Measurements from ENCODE around the gene SLC9A3.

Gene SLC9A3

GRCh38 chr5:439181-439580 is 85.1 kb downstream of the SLC9A3 start:
- TF ChIP-seq GATA2 (IDR thresholded peaks at IDR 0.05; ENCODE audit: low read depth, low read length), result no peak
- TF ChIP-seq GATA3 (IDR thresholded peaks at IDR 0.05; ENCODE audit: low read depth, low read length), result no peak

GRCh38 chr5:438481-438981 is 85.7 kb downstream of the SLC9A3 start:
- no peak for TF ChIP-seq GATA2 (IDR thresholded peaks at IDR 0.05; ENCODE audit: low read depth, low read length)
- no peak for TF ChIP-seq GATA3 (IDR thresholded peaks at IDR 0.05; ENCODE audit: low read depth, low read length)

GRCh38 chr5:437281-437771 is 86.9 kb downstream of the SLC9A3 start:
- TF ChIP-seq GATA2 (IDR thresholded peaks at IDR 0.05; ENCODE audit: low read depth, low read length) (no peak), GATA3 (IDR thresholded peaks at IDR 0.05; ENCODE audit: low read depth, low read length) (no peak)

- TF ChIP-seq GATA2 (IDR thresholded peaks at IDR 0.05; ENCODE audit: low read depth, low read length) (no peak), GATA3 (IDR thresholded peaks at IDR 0.05; ENCODE audit: low read depth, low read length) (no peak)
These were observed 87.6 kb downstream of the SLC9A3 start for GRCh38 chr5:436641-436975.

- TF ChIP-seq GATA2 (IDR thresholded peaks at IDR 0.05; ENCODE audit: low read depth, low read length), result no peak
- no peak for TF ChIP-seq GATA3 (IDR thresholded peaks at IDR 0.05; ENCODE audit: low read depth, low read length)
These were observed 88.1 kb downstream of the SLC9A3 start for GRCh38 chr5:435961-436640.

GRCh38 chr5:435156-435790 is 89.0 kb downstream of the SLC9A3 start:
- TF ChIP-seq GATA2 (IDR thresholded peaks at IDR 0.05; ENCODE audit: low read depth, low read length) (no peak), GATA3 (IDR thresholded peaks at IDR 0.05; ENCODE audit: low read depth, low read length) (no peak)

GRCh38 chr5:434443-435146 is 89.7 kb downstream of the SLC9A3 start:
- TF ChIP-seq GATA3 (IDR thresholded peaks at IDR 0.05; ENCODE audit: low read depth, low read length), result no peak
- no peak for TF ChIP-seq GATA2 (IDR thresholded peaks at IDR 0.05; ENCODE audit: low read depth, low read length)

GRCh38 chr5:433836-434235 is 90.4 kb downstream of the SLC9A3 start:
- no peak for TF ChIP-seq GATA2 (IDR thresholded peaks at IDR 0.05; ENCODE audit: low read depth, low read length)
- no peak for TF ChIP-seq GATA3 (IDR thresholded peaks at IDR 0.05; ENCODE audit: low read depth, low read length)

- TF ChIP-seq GATA2 (IDR thresholded peaks at IDR 0.05; ENCODE audit: low read depth, low read length) (no peak), GATA3 (IDR thresholded peaks at IDR 0.05; ENCODE audit: low read depth, low read length) (no peak)
These were observed 91.1 kb downstream of the SLC9A3 start for GRCh38 chr5:432928-433791.

GRCh38 chr5:432201-432927 is 91.9 kb downstream of the SLC9A3 start:
- no peak for TF ChIP-seq GATA2 (IDR thresholded peaks at IDR 0.05; ENCODE audit: low read depth, low read length)
- TF ChIP-seq GATA3 (IDR thresholded peaks at IDR 0.05; ENCODE audit: low read depth, low read length), result no peak

GRCh38 chr5:431711-432050 is 92.6 kb downstream of the SLC9A3 start:
- no peak for TF ChIP-seq GATA3 (IDR thresholded peaks at IDR 0.05; ENCODE audit: low read depth, low read length)
- TF ChIP-seq GATA2 (IDR thresholded peaks at IDR 0.05; ENCODE audit: low read depth, low read length), result no peak

GRCh38 chr5:431001-431710 is 93.1 kb downstream of the SLC9A3 start:
- TF ChIP-seq GATA2 (IDR thresholded peaks at IDR 0.05; ENCODE audit: low read depth, low read length) (no peak), GATA3 (IDR thresholded peaks at IDR 0.05; ENCODE audit: low read depth, low read length) (no peak)

Measured in SH-SY5Y (cell line).